ENCODE measurements around the gene UROC1.

The UROC1 gene

DNA sequence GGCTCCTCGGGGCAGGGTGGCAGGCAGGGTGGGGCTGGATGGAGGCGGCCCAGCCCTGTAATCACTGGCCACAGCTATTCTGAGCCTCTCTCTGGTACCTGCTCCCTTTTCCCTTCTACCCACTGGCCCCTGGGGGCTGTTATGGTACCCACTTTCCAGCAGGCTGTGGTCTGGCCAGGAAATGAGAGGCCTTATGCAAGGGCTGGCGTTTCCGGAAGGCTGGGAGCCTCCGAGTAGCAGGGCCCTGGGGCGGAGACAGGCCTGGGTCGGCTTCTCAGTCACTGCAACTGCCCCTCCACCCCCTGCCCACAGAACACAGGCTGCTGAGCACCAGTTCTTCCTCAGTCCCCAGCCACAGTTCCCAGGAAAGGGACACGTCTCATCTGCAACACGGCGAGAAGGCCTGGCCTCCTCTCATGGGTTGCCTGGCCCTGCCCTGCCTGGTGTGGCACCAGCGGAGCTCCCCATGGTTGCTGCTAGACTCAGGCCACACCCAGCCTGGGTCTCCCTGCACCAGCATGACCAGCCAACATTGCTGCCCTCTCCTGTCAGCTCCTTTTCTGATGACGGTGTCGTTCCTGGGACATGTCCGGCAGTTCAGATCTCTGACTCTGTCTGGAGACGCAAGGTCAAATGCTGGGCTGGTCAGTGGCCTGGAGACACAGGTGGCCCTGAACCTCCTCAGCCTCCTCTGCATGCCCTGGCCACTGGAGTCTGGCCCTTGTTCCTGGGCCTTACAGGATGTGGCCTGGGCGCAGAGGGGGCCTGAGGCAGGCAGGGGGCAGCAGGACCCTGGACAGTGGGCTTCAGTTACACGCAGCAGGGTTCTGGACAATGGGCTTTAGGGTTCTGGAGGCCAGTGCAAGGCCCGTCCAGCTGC lies 12.8 kb upstream of the UROC1 start:
- peak; percentile 18 for DNase-seq (ENCODE audit: low spot score)

DNA sequence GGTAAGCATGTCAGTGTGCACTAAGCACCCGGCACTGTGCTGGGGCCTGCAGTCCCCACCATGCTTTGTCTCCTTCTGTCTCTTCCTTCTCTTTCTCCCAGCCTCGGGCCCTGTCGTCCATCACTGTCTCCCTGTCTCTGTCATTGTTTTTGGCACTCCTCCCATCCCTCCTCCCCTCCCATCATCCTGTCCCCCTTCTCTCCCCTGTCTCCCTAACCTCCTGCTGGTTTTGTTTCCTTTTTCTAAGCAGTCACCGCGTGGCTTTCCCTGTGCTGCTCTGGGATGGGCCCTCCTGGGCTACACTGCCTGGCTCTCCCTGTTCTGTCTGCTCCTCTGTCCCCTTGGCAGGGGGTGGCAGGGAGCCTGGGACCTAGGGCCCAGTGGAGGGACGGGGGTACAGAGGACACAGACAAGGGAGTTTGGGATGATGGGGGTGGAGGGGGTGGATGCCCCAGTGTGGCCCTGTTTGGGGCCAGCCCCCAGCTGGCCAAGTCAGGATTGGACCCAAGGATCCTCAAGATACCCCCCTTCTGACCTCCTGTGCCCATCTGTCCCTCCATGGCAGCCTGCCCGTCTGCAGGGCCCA lies 12.1 kb upstream of the UROC1 start:
- no peak for DNase-seq (ENCODE audit: low spot score)

DNA sequence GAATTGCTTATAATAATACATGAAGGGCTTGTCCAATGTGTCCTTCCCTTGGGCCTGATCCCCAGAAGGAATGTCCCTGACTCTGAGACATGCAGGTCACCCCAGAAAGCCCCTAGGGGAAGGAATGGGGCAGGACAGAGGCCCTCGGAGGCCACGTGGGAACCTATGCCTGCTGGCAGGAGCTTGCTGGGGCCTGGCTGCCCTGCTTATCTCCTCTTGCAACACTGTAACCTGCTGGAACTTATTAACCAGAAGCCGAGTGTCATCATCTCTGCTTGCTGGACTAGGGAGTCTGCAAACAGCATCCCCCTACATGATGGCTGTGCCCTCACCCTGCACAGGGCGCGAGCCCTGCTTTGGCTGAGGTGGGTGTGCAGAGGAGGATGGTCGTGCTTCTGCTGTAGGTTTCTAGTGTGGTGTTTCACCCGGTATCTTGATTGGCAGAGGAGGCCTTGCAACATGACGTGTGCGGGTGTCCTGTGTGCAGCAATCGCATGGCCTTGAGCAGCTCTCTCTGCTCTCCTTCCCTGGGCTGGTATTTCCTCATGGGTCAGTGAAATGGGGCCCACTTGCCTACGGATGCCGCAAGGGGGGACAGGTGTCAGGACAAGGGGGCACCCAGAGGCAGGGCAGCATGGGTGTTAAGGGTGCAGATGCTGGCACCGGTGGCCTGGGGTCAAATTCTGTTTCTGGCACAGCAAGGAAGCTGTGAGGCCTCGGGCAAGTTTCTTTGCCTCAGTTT lies 11.4 kb upstream of the UROC1 start:
- no peak for DNase-seq (ENCODE audit: low spot score)

DNA sequence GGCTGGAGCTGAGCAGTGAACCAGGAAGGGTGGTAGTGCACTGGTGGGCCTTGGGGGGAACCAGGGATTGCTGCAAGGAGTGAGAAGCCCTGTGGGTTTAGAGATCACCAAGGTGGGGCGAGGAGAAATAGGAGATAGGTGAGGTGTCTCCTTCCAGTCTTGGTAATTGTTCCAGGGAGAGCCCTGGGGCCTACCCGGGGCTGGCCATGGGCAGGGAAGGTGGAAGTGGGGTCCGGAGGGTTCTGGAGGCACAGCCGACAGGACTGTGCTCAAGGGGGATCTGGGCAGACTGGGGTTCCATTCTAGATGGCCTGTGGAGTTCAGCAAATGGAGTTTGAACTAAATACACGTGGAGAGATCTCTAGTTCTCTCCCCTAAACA lies 10.8 kb upstream of the UROC1 start:
- DNase-seq (ENCODE audit: low spot score) = no peak

- no peak for DNase-seq (ENCODE audit: low spot score)
These were observed 10.1 kb upstream of the UROC1 start for GRCh38 chr3:126527455-126528211.

GRCh38 chr3:126527006-126527405 lies 9.4 kb upstream of the UROC1 start:
- no peak for DNase-seq (ENCODE audit: low spot score)

DNA sequence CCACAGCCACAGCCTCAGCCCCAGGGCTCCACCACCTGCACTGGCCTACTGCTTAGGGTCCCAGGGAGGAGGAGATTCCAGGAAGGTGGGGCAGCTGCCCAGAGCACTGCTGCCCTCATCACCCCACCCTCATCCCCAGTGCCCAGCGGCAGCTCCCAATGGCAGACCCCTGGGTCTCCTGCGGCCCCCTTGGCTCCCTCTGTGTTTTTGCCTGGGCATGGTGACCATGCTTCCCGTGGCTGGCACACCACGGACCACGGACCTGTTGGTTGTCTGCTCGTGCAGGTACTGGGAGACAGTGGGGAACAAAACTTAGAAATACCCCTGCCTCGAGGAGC lies 9.1 kb upstream of the UROC1 start:
- DNase-seq (ENCODE audit: low spot score) = no peak

DNA sequence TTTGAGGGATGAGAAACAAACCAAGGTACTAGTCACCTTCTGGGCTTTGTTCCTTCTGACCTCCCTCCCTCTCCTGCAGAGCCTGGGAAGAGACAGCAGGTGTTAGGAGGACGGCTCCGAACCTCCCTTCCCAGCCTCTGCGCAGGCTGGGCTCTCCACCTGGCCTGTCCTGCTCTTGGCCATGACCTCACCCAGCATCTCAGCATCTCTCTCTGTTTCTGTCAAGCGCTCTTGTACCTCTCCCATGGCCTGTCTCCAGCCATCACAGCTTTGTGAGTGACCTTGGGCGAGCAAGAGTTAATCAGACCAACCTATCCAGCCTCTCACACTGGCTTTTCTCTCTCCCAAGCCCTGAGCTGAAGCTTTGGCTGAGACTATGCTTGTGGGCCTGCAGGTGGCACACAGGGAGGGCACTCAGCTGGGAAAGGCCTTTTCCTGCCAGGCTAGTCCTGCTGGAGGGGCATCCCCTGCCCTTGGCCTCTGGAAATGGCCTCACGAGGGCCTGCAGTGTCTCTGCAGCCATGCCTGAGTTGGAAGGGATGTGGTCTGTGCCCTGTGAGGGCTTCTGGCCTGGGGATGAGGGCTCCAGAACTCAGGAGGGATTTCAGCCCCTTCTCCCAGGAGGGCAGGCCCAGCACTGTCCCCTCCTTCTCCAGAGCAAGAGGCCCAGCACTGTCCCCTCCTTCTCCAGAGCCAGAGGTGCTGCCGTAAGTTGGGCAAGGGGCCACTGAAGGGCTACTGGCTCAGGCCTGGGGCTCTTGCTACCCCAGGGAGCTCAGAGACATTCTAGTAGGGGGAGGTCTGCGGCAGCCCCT lies 8.5 kb upstream of the UROC1 start:
- no peak for DNase-seq (ENCODE audit: low spot score)

GRCh38 chr3:126525091-126525852 lies 7.7 kb upstream of the UROC1 start:
- no peak for DNase-seq (ENCODE audit: low spot score)

GRCh38 chr3:126524429-126524988 lies 6.9 kb upstream of the UROC1 start:
- DNase-seq (ENCODE audit: low spot score) = no peak

DNA sequence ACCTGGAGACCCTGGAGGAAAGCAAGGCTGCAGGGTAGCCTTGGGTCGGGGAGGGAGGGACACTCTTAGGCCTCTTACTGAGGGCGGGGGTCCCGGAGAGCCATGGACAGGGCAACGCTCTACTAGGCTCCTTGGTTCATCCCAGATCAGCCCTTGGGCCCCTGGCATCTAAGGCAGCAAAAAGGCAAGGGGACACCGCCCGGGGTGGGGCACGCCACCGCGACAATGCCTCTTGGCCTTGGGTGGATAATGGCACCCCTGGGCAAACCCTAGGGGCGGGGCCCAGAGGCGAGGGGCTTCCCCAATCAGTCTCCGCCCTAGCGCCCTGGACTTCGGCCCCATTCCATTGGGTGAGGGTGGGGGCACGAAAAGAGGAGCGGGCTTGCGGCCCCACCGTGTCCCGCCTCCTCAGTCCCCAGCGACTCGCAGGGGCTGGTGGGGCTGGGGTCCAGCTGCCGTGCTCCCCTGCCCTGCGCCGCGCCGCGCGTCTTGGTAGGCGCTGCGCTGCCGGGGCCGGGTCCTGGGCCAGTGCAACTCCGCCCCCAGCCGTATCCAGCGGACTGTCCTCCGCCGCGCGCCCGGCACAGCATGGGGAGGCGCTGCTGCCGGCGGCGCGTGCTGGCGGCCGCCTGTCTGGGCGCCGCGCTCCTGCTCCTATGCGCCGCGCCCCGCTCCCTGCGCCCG lies 6.3 kb upstream of the UROC1 start, which contains the start of gene CHST13:
TSS of gene CHST13 (plus strand) at position 411 of the 684 bp plus-strand sequence. CDS start at position 589, 178 bp downstream.
- no peak for DNase-seq (ENCODE audit: low spot score)

DNA sequence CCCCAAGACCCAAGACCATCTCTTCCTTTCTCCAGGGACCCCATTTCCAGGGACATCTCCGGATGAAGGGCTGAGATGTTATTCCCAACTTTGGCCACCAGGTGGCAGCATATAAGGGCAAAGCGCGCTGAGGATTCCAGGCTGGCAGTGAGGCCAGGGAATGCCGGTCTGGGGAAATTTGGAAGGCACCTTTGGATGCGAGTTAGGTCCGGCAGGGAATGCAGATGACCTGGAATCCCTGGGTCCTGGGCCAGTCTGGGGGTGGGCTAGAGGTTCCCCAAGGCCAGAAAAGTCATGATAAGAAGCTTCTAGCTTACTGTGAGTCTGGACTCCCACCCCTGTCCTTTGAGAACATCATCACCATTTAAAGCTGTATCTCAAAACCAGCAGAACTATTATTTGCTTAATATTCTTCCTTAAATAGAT lies 4.8 kb upstream of the UROC1 start:
- peak; percentile 37 for DNase-seq (ENCODE audit: low spot score)

DNA sequence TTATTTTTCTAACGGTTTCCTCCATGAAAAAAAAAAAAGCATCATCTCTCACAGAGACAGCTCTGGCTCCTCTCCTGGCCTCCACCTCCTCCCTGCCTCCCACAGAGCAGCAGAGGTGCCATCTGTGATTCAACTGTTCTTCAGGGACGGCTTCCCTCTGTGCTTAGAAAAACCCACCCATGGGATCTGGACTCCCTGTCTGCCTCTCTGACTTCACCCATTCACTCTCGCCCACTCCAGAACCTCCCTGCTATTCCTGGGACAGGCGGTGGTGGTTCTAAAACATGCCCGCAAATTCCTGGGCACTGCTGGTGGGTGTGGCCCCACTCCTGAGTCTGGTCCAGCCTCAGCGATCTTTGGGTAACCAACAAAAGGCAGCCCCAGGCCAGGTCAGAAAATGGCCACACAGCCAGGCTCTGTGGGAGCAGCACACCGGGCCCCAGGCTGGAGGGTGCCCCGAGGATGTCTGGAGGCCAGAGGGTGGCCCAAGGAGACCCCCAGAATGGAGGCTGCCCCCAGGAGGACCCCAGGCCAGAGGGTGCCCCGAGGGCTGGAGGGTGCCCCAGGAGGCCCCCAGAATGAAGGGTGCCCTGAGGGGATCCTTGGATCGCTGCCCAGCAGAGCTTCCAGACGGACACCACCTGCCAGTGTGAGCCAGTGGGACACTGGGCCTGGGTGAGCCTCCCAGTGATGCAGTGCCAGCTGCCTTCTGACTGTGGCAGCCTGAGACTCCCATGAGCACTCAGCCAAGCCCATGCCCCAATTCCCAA lies 3.7 kb upstream of the UROC1 start:
- DNase-seq (ENCODE audit: low spot score) = no peak

DNA sequence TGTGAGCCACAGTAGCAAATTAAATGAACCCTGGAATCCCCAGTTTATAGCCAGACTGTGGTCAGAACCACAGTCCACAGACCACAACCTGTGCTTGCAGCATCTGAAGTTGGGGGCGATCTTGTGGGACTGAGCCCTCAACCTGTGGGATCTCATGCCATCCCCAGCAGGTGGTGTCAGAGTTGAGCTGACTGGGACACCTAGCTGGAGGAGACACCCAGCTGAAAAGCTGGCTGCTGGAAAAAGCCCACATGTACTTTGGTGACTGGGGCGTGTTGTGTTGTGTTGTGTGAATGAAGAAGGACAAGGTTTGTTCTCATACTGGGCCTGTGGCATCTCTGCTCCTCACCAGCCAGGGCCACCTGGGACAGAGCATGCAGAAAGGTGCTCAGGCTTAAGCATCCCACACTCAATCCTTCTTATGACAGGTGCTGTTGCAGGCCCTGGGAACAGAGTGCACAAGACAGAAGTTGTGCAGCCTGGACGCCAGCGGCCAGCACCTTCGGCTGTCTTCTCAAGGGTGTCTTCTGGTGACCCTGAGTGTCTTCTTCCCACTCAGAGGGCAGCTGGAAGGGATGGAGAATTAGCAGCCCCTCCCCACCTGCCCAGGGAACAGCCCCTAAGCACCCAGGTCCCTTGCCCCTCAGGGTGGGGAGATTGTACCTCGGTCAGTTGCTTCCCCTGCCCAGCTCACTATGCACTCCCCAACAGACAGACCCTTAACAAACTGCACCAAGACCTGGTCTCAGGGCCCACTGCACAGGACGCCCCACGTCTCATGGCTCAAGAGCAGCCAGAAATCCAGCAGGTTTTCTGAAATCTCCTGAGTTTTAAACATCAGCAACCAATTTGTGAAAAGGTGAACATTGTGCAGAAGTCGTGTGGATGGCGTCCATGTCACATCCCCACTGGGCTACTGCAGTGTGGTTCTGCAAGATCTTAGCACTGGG lies 2.2 kb upstream of the UROC1 start:
- no peak for DNase-seq (ENCODE audit: low spot score)

DNA sequence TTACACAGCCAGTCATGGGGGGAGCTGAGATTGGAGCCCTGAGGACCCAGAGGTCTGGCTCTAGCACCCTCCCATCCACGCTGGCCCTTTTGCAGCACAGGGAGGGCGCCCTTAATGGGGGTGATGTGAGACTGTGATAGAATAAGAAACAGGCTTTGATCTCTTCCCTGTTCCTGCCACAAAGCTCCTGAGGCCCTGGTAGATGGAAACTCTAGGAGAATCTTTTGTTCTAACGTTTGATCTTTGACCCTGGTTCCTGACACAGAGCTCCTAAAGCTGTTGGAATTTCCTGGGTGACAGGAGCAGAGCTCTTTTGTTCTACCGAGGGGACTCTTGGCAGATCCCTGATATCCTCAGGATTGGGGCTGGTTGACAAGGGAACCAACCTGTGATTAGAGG lies 1.2 kb upstream of the UROC1 start:
- no peak for DNase-seq (ENCODE audit: low spot score)

- DNase-seq (ENCODE audit: low spot score) = no peak
These were observed 609 bp upstream of the UROC1 start for GRCh38 chr3:126517986-126518778.

DNA sequence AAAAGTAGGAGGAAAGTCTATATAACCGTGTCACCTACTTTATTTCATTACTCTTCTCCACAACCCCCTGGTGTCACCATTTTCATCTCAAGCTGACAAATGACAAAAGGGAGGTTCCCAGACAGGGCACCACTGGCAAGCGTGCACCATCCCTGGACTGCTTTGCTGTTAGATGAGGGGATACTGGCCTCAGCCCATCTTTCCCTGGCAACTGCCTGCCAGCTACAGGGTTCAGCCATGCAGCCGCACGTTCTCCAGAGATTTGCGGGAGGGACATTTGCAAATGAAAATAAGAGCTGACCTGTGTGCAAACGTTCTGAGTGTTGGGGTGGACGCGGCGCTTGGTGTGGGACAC lies 660 bp downstream of the UROC1 start:
- no peak for DNase-seq (ENCODE audit: low spot score)
